Ovary (tissue), 3 donors: ENCODE results near the gene SLC18A3.

ENCODE experiments used
- CTCF ChIP-seq, 3 donors: fragments of 450-650 bp in 2 of 3; fragments of 200-600 bp in 1 of 3; IDR thresholded peaks; one replicate each; pipeline versions ENCODE4 v1.5.1 to v1.8.0; 2016 to 2022; ENCODE audit warnings: antibody characterized with exemption in 3 of 3, mild to moderate bottlenecking in 1 of 3
- EP300 ChIP-seq: sonication (generic); formaldehyde crosslinking; IDR thresholded peaks from one replicate; pipeline ENCODE4 v1.6.1; 2017; ENCODE audit warnings: antibody characterized with exemption
- POLR2A ChIP-seq: fragments of 450-650 bp; IDR thresholded peaks from one replicate; pipeline ENCODE4 v1.6.1; 2017; ENCODE audit warnings: antibody characterized with exemption, mild to moderate bottlenecking, moderate library complexity
- donor health status: DM: no; HTN: no; CAD: no.

- TF ChIP-seq CTCF (IDR thresholded peaks at IDR 0.05) = no peak
- no peak for TF ChIP-seq POLR2A
- no peak for TF ChIP-seq EP300
Observed at GRCh38 chr10:49633327-49634068, 23.4 kb downstream of the SLC18A3 start.
